Liver (tissue), 9 donors: ENCODE results near the gene RAD51B. TPM values are rescaled to one million over a fixed set of nuclear protein-coding genes. Genes with fewer than 3 reads are reported as not detected.

Experiments
- DNase-seq: peaks from one replicate; pipeline ENCODE4 v3.0.0-alpha.2; 2017; ENCODE audit warnings: low spot score
- H3K27ac ChIP-seq, 2 donors: one replicate each; pipeline ENCODE4 v1.7.0; 2013; ENCODE audit warnings: inconsistent platforms in 2 of 2, low read length in 2 of 2, control low read depth in 1 of 2, low read depth in 1 of 2, mild to moderate bottlenecking in 1 of 2
- H3K27me3 ChIP-seq, 4 donors: one replicate each; pipeline versions ENCODE4 v1.6.1 to v1.7.0; 2013; ENCODE audit warnings: low read length in 3 of 4, inconsistent platforms in 1 of 4, mild to moderate bottlenecking in 1 of 4, moderate library complexity in 1 of 4; ENCODE audit not compliant: control insufficient read depth in 4 of 4, insufficient read depth in 4 of 4
- H3K36me3 ChIP-seq, 4 donors: one replicate each; pipeline versions ENCODE4 v1.6.1 to v1.7.0; 2013; ENCODE audit warnings: low read length in 3 of 4, mild to moderate bottlenecking in 3 of 4, low read depth in 1 of 4, moderate library complexity in 1 of 4; ENCODE audit not compliant: control insufficient read depth in 4 of 4, insufficient read depth in 3 of 4
- H3K4me1 ChIP-seq, 4 donors: one replicate each; pipeline versions ENCODE4 v1.6.1 to v1.7.0; 2013; ENCODE audit warnings: low read length in 3 of 4, mild to moderate bottlenecking in 3 of 4, moderate library complexity in 1 of 4; ENCODE audit not compliant: control insufficient read depth in 4 of 4, insufficient read depth in 4 of 4
- H3K4me3 ChIP-seq, 3 donors: one replicate each; pipeline versions ENCODE4 v1.6.1 to v1.7.0; 2013; ENCODE audit warnings: low read length in 3 of 3, control low read depth in 1 of 3, low read depth in 1 of 3, mild to moderate bottlenecking in 1 of 3
- H3K9ac ChIP-seq, 2 donors: one replicate each; pipeline ENCODE4 v1.7.0; 2013; ENCODE audit warnings: low read length in 2 of 2, mild to moderate bottlenecking in 2 of 2, moderate library complexity in 2 of 2, control low read depth in 1 of 2, low read depth in 1 of 2
- H3K9me3 ChIP-seq, 4 donors: one replicate each; pipeline versions ENCODE4 v1.6.1 to v1.7.0; 2013; ENCODE audit warnings: low read length in 3 of 4; ENCODE audit not compliant: control insufficient read depth in 4 of 4
- ATF3 ChIP-seq: IDR thresholded peaks from 2 replicates; pipeline ENCODE4 v1.6.1; 2016; ENCODE audit warnings: antibody characterized with exemption
- CTCF ChIP-seq: fragments of 150-350 bp; IDR thresholded peaks from 2 replicates; pipeline ENCODE4 v1.5.1; 2017; ENCODE audit warnings: improper control_type of control experiment, low read depth, low read length; ENCODE audit not compliant: missing input control
- EGR1 ChIP-seq, 2 donors: IDR thresholded peaks; 2 replicates each; pipeline ENCODE4 v1.6.1; 2016 to 2018; ENCODE audit warnings: antibody characterized with exemption in 2 of 2, low read depth in 2 of 2
- FOXA1 ChIP-seq: IDR thresholded peaks from 2 replicates; pipeline ENCODE4 v1.6.1; 2016; ENCODE audit warnings: antibody characterized with exemption
- FOXA2 ChIP-seq: IDR thresholded peaks from 2 replicates; pipeline ENCODE4 v1.6.1; 2016; ENCODE audit warnings: antibody characterized with exemption
- MAX ChIP-seq: IDR thresholded peaks from 2 replicates; pipeline ENCODE4 v1.6.1; 2016; ENCODE audit warnings: antibody characterized with exemption
- RAD21 ChIP-seq, 2 donors: IDR thresholded peaks; 2 replicates each; pipeline ENCODE4 v1.6.1; 2016; ENCODE audit warnings: antibody characterized with exemption in 2 of 2, mild to moderate bottlenecking in 2 of 2
- SP1 ChIP-seq: IDR thresholded peaks from 2 replicates; pipeline ENCODE4 v1.6.1; 2018; ENCODE audit warnings: antibody characterized with exemption, mild to moderate bottlenecking
- TAF1 ChIP-seq: conservative IDR thresholded peaks from 2 replicates; pipeline ENCODE4 v1.6.1; 2016; ENCODE audit warnings: antibody characterized with exemption, mild to moderate bottlenecking
- ZBTB33 ChIP-seq: IDR thresholded peaks from 2 replicates; pipeline ENCODE4 v1.6.1; 2016; ENCODE audit warnings: antibody characterized with exemption
- WGBS: extraction: QIAGEN DNeasy Blood & Tissue Kit; methylation state at CpG from one replicate; pipeline ENCODE4 v1.1.7; 2013; 5-methylcytosine and 5-hydroxymethylcytosine counted together
- polyA plus RNA-seq, 2 donors: library from polyadenylated mRNA; stranded (reverse) in 1 of 2; unstranded in 1 of 2; fragments of 200-250 nt in 1 of 2; fragments of >200 nt in 1 of 2; fragmentation: Nextera tagmentation in 1 of 2; extraction: Ambion mirVana in 1 of 2; gene quantifications; one replicate each; pipeline versions ENCODE4 v1.2.1 to v1.2.3, GENCODE V29; 2013 to 2015
- total RNA-seq, 2 donors: library from RNA; depleted of rRNA; stranded (reverse); fragments of >200 nt; gene quantifications; one replicate each; pipeline ENCODE4 v1.2.3, GENCODE V29; 2014
- donor health status: healthy.
- donor health status: healthy.
- donor health status: healthy.
- donor health status: healthy.
- donor health status: healthy.

The RAD51B gene
- total and polyA plus RNA-seq, 4 donors: 0.81 to 12.9 (median 2.4) TPM

- no peak overlapping the region for H3K9ac ChIP-seq
- H3K9me3 ChIP-seq: no peaks in the 10 kb centered on the region
- WGBS: 96% methylated on average over 4 of the region's 4 CpGs
- H3K27ac ChIP-seq: no peak overlapping the region
- DNase-seq: no peak
- H3K4me1 ChIP-seq: peaks cover 2 to 15% (median 5%) of the 10 kb centered on the region in 4 donors
- TF ChIP-seq ZBTB33: no peak
- TF ChIP-seq EGR1 (IDR thresholded peaks at IDR 0.05; ENCODE audit: low read depth in 2 of 2): no peak
- TF ChIP-seq FOXA2: no peak
- TF ChIP-seq FOXA1: no peak
- TF ChIP-seq CTCF: no peak
- no peak for TF ChIP-seq TAF1
- TF ChIP-seq MAX: no peak
- no peak for TF ChIP-seq SP1
- H3K4me3 ChIP-seq: no peak overlapping the region
- no peaks in the 10 kb centered on the region for H3K27me3 ChIP-seq
- no peaks in the 10 kb centered on the region for H3K36me3 ChIP-seq
Observed at GRCh38 chr14:68541178-68541896, 721.8 kb downstream of the RAD51B start.

GRCh38 chr14:68542346-68542745 lies 722.8 kb downstream of the RAD51B start:
- H3K27ac ChIP-seq: no peak overlapping the region
- no peak for TF ChIP-seq FOXA2
- 97% methylated on average over 2 of the region's 2 CpGs for WGBS

GRCh38 chr14:68543516-68543915 lies 723.9 kb downstream of the RAD51B start:
- WGBS: 84% methylated on average over 3 of the region's 3 CpGs
- no peak overlapping the region for H3K27ac ChIP-seq

More at GRCh38 chr14:68542346-68542745, 722.8 kb downstream of the RAD51B start:
- DNase-seq: no peak
- Histone ChIP-seq H3K4me1 (peaks cover 2 to 15% (median 5%) of the 10 kb centered on the region in 4 donors), H3K36me3 (no peaks in the 10 kb centered on the region), H3K4me3 (no peak overlapping the region), H3K27me3 (no peaks in the 10 kb centered on the region), H3K9me3 (no peaks in the 10 kb centered on the region), H3K9ac (no peak overlapping the region)

More at GRCh38 chr14:68543516-68543915, 723.9 kb downstream of the RAD51B start:
- no peak overlapping the region for H3K9ac ChIP-seq
- H3K4me1 ChIP-seq: peaks cover 2 to 15% (median 5%) of the 10 kb centered on the region in 4 donors
- H3K9me3 ChIP-seq: no peaks in the 10 kb centered on the region
- H3K4me3 ChIP-seq: no peak overlapping the region
- H3K36me3 ChIP-seq: no peaks in the 10 kb centered on the region
- DNase-seq: no peak
- no peak for TF ChIP-seq ATF3
- no peak for TF ChIP-seq EGR1 (IDR thresholded peaks at IDR 0.05; ENCODE audit: low read depth in 2 of 2)
- TF ChIP-seq RAD21 (IDR thresholded peaks at IDR 0.05): no peak
- H3K27me3 ChIP-seq: no peaks in the 10 kb centered on the region
